PC-3 (cell line): ENCODE measurements around the gene CALM1. TPM values are rescaled to one million over a fixed set of nuclear protein-coding genes. Genes with fewer than 3 reads are reported as not detected.

Experiments
- ATAC-seq: fragments of 200-7000 bp; cut with Tn5 transposase; 2 replicates; pipeline ENCODE4 v1.9.1; 2020; ENCODE audit warnings: mild to moderate bottlenecking, moderate library complexity
- BruUV-seq: library from RNA; stranded (reverse); fragments of 400-500 nt; replicated peaks from 2 replicates; lab custom pipeline; 2021; lab: Mats Ljungman, UMichigan
- CTCF ChIA-PET: fragments of 300-600 bp; sonication (Branson Sonifier 250); formaldehyde crosslinking; loops from one replicate; lab custom pipeline; 2022; ENCODE audit warnings: antibody characterized with exemption; lab: Charles Lee
- POLR2A ChIA-PET: fragments of 300-600 bp; sonication (Branson Sonifier 250); formaldehyde crosslinking; loops from one replicate; lab custom pipeline; 2022; ENCODE audit warnings: antibody characterized with exemption; ENCODE audit not compliant: unreplicated experiment; lab: Charles Lee
- DNase-seq: peaks from one replicate; pipeline ENCODE4 v3.0.0-alpha.2; 2015
- H2AFZ ChIP-seq: fragments of 300-600 bp; sonication (generic); 2 replicates; pipeline ENCODE4 v1.6.0; 2016; ENCODE audit warnings: antibody characterized with exemption, low read length
- H3F3A ChIP-seq: fragments of 300-600 bp; sonication (generic); one replicate; pipeline ENCODE4 v1.6.0; 2017; ENCODE audit warnings: antibody characterized with exemption, low read length, control low read depth, mild to moderate bottlenecking; ENCODE audit not compliant: unreplicated experiment
- H3K27ac ChIP-seq: fragments of 300-600 bp; sonication (generic); 2 replicates; pipeline ENCODE4 v1.5.1; 2016; ENCODE audit warnings: mild to moderate bottlenecking, low read length
- H3K27me3 ChIP-seq: fragments of 300-600 bp; sonication (generic); 2 replicates; pipeline ENCODE4 v1.6.1; 2016; ENCODE audit warnings: low read length, mixed read lengths
- H3K36me3 ChIP-seq: fragments of 300-600 bp; sonication (generic); 2 replicates; pipeline ENCODE4 v1.6.1; 2016; ENCODE audit warnings: low read depth, mixed run types, low read length, mixed read lengths
- H3K4me1 ChIP-seq: fragments of 300-600 bp; sonication (generic); 2 replicates; pipeline ENCODE4 v1.5.1; 2016; ENCODE audit warnings: low read length; ENCODE audit not compliant: insufficient read depth
- H3K4me2 ChIP-seq: fragments of 300-600 bp; sonication (generic); 2 replicates; pipeline ENCODE4 v1.6.0; 2016; ENCODE audit warnings: low read length
- H3K4me3 ChIP-seq: fragments of 300-600 bp; sonication (generic); 2 replicates; pipeline ENCODE4 v1.5.1; 2016; ENCODE audit warnings: mild to moderate bottlenecking, low read length, mixed read lengths
- H3K79me2 ChIP-seq: fragments of 300-600 bp; sonication (generic); 2 replicates; pipeline ENCODE4 v1.6.1; 2017; ENCODE audit warnings: low read length, mixed read lengths
- H3K9ac ChIP-seq: fragments of 300-600 bp; sonication (generic); 2 replicates; pipeline ENCODE4 v1.6.0; 2016; ENCODE audit warnings: mild to moderate bottlenecking, low read length
- H3K9me2 ChIP-seq: fragments of 300-600 bp; sonication (generic); replicated peaks from 2 replicates; pipeline ENCODE4 v1.6.1; 2016; ENCODE audit warnings: mixed run types, low read length, mixed read lengths
- H3K9me3 ChIP-seq: fragments of 300-600 bp; sonication (generic); 2 replicates; pipeline ENCODE4 v1.6.1; 2016; ENCODE audit warnings: low read length, mixed read lengths
- H4K20me1 ChIP-seq: fragments of 300-600 bp; sonication (generic); 2 replicates; pipeline ENCODE4 v1.6.1; 2016; ENCODE audit warnings: low read length, mixed read lengths
- CTCF ChIP-seq: fragments of 300-600 bp; sonication (generic); conservative IDR thresholded peaks from 2 replicates; pipeline ENCODE4 v1.5.1; 2017; ENCODE audit warnings: antibody characterized with exemption, low read depth, mild to moderate bottlenecking, low read length
- EZH2 ChIP-seq: fragments of 300-600 bp; sonication (generic); IDR thresholded peaks from one replicate; pipeline ENCODE4 v1.6.1; 2017; ENCODE audit warnings: antibody characterized with exemption, mild to moderate bottlenecking, low read length; ENCODE audit not compliant: unreplicated experiment
- EZH2phosphoT487 ChIP-seq: fragments of 300-600 bp; sonication (generic); IDR thresholded peaks from 2 replicates; pipeline ENCODE4 v1.6.1; 2018; ENCODE audit warnings: mild to moderate bottlenecking, antibody characterized with exemption, low read length, borderline replicate concordance
- intact Hi-C: fragments of 100-400 bp; cut with micrococcal nuclease; formaldehyde crosslinking; loops from 2 replicates; pipeline ENCODE4 v1.9.0; 2023
- total RNA-seq: library from RNA; depleted of rRNA; stranded (reverse); fragments of >200 nt; gene quantifications from 2 replicates; pipeline ENCODE4 v1.2.3, GENCODE V29; 2014; rRNA removed

Gene CALM1
- total RNA-seq, 1 experiment from 2014 or later, result 1,162 TPM

DNA sequence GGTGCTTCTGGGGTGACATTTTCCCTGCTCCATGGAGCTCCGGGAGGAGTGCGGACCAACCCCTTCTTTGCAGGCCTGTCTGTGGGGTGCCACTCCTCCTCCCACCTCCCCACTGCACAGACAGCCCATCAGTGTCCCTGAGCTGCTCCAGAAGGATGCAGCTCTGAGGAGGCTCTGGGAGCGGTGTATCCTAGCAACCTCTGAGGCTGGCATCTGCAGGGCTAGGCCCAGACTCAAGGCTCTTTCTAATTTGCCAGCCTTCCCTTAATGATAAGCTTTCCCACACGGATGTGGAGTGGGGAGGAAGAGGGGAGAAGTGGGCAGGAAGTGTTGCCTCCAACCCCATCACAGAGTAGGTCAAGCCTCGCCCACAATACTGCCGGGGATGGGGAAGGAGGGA is 59.7 kb downstream of the CALM1 start:
- no peaks in the 10 kb centered on the region for H3K79me2 ChIP-seq
- no peak overlapping the region for H2AFZ ChIP-seq
- no peak overlapping the region for H3K27ac ChIP-seq
- no peak overlapping the region for H3K4me3 ChIP-seq
- no peak overlapping the region for H3K9ac ChIP-seq
- no peak for DNase-seq
- ChIA-PET CTCF (interaction anchor here (1.8 kb wide), 1 partner anchor 57 kb away, joined by 4 read pairs; no protein-coding TSS in a partner anchor), POLR2A (no interaction called here)
- H3K36me3 ChIP-seq, result no peaks in the 10 kb centered on the region
- H3F3A ChIP-seq, result no peaks in the 10 kb centered on the region
- no peak overlapping the region for H3K4me2 ChIP-seq
- no peak for ATAC-seq
- TF ChIP-seq EZH2phosphoT487, result no peak
- no peak for TF ChIP-seq EZH2
- no peak for TF ChIP-seq CTCF
- intact Hi-C loops, result loop anchor here (10.0 kb wide), 1 partner anchor 738 kb away; no protein-coding TSS in a partner anchor
- H3K4me1 ChIP-seq, result no peaks in the 10 kb centered on the region
- no peaks in the 10 kb centered on the region for H3K9me2 ChIP-seq
- no peaks in the 10 kb centered on the region for H3K9me3 ChIP-seq
- BruUV-seq, result no TSS peak
- peaks cover 5% of the 10 kb centered on the region; the same call in 1 of the 2 replicates for H3K27me3 ChIP-seq
- no peaks in the 10 kb centered on the region for H4K20me1 ChIP-seq

DNA sequence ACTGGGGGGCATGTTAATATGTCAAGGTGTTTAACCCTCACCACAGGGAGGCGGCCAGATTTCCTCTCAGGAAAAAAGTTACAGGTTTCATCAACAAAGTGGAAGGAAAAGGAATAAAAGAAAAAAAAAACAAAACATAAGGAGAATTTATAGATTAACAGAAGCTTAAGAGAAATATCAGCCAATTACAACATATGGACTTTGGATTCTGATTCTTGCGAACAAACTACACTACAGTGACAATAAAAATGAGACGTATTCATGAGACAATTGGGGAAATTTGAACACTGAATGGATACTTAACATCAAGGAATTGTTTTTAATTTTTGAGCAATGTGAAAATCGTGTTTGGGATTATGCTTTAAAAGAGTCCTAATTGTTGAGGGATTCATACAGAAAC is 60.4 kb downstream of the CALM1 start:
- intact Hi-C loops, result loop anchor here (10.0 kb wide), 1 partner anchor 738 kb away; no protein-coding TSS in a partner anchor
- no peak overlapping the region for H3K4me3 ChIP-seq
- ATAC-seq, result no peak

More for the DNA sequence above, 60.4 kb downstream of the CALM1 start:
- Histone ChIP-seq H3F3A (no peaks in the 10 kb centered on the region), H3K9ac (no peak overlapping the region), H4K20me1 (no peaks in the 10 kb centered on the region), H3K79me2 (no peaks in the 10 kb centered on the region), H2AFZ (no peak overlapping the region), H3K27me3 (peaks cover 5% of the 10 kb centered on the region; the same call in 1 of the 2 replicates), H3K4me2 (no peak overlapping the region), H3K4me1 (no peaks in the 10 kb centered on the region), H3K27ac (no peak overlapping the region), H3K36me3 (no peaks in the 10 kb centered on the region), H3K9me2 (no peaks in the 10 kb centered on the region), H3K9me3 (no peaks in the 10 kb centered on the region)
- ChIA-PET CTCF (interaction anchor here (1.8 kb wide), 1 partner anchor 58 kb away, joined by 4 read pairs; no protein-coding TSS in a partner anchor), POLR2A (no interaction called here)
- DNase-seq, result no peak
- TF ChIP-seq CTCF (no peak), EZH2phosphoT487 (no peak), EZH2 (no peak)
- BruUV-seq, result no TSS peak

Other genes with a start within 250 kb of the CALM1 start
- gene PSMC1, start 140.5 kb upstream of the CALM1 start, total RNA-seq, result 160 and 208 TPM in 2 replicates
- gene NRDE2, start 65.1 kb upstream of the CALM1 start, total RNA-seq, result 18.3 and 29.5 TPM in 2 replicates